NB4 (cell line): ENCODE results near the gene GRPEL1.

ENCODE experiments used
- CTCF ChIP-seq: IDR thresholded peaks from one replicate; pipeline ENCODE4 v1.5.1; 2012; ENCODE audit warnings: low read depth, low read length
- POLR2A ChIP-seq: IDR thresholded peaks from 2 replicates; pipeline ENCODE4 v1.6.1; 2011; ENCODE audit warnings: mild to moderate bottlenecking; ENCODE audit not compliant: insufficient read length; ENCODE audit errors: extremely low read depth

GRCh38 chr4:7101692-7102515 is 34.0 kb upstream of the GRPEL1 start:
- TF ChIP-seq CTCF = peak; percentile 96
- no peak for TF ChIP-seq POLR2A
